Right lobe of liver (tissue), 4 donors: ENCODE measurements around the gene PRDM13.
"Not testable (repeated sequence)": the region's sequence is repeated elsewhere in the genome, so short reads cannot be mapped to it uniquely, and the experiment has no call there.

Experiments
- CTCF ChIP-seq, 4 donors: fragments of 200-600 bp in 3 of 4; fragments of 450-650 bp in 1 of 4; IDR thresholded peaks; one replicate each; pipeline versions ENCODE4 v1.5.1 to v1.8.0; 2016 to 2022; ENCODE audit warnings: antibody characterized with exemption in 4 of 4, mild to moderate bottlenecking in 2 of 4
- POLR2A ChIP-seq: fragments of 450-650 bp; IDR thresholded peaks from one replicate; pipeline ENCODE4 v1.6.1; 2017; ENCODE audit warnings: antibody characterized with exemption, mild to moderate bottlenecking
- donor health status: DM: no; HTN: no; CAD: no.
- donor health status: DM: no; HTN: no; CAD: no.
- donor health status: DM: no; HTN: yes; CAD: no.

- TF ChIP-seq CTCF (IDR thresholded peaks at IDR 0.05); POLR2A: not testable (repeated sequence)
Measured at GRCh38 chr6:99638358-99638757, 31.7 kb downstream of the PRDM13 start.
